ENCODE results near the gene HBZ. TPM values are rescaled to one million over a fixed set of nuclear protein-coding genes. Genes with fewer than 3 reads are reported as not detected.

The HBZ gene
- total and polyA plus RNA-seq, 9 of the 15 experiments (the other 6 are each of a cell fraction or from before 2014, with no cell fraction given) = 58.0 to 610 (median 113) TPM

DNA sequence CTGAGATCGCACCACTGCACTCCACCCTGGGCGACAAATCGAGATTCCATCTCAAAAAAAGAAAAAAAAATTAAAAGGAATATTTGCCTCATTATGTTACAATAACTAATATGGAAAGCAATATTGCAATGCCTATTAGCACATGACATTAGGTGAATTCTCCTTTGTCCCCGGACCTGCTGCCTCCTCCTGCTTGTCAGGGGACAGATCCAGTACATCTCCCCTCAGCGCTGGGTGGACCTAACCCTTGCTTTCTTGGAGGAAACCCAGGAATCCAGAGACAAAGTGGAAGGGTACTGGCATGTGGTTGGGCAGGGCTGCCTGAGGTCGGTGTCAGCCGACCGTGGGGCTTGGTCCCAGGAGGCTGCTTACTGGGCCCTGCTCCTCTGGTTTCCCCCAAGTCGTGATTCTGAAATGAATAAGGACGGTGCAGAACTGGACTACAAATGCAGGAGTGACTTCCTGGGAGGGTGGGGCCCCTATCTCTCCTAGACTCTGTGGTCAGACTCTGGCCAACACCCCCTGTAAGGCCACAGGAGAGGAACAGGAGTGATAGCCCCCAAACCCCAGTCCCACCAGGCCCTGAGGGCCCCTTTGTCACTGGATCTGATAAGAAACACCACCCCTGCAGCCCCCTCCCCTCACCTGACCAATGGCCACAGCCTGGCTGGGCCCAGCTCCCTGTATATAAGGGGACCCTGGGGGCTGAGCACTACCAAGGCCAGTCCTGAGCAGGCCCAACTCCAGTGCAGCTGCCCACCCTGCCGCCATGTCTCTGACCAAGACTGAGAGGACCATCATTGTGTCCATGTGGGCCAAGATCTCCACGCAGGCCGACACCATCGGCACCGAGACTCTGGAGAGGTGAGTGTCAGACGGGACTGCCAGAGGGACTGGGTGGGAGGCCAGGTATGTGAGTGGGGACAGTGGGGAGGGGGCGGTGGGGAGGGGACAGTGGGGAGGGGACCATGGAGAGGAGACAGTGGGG is at the start of gene HBZ (continued):
- TF ChIP-seq ZNF592 (IDR thresholded peaks at IDR 0.05) (peak; percentile 84), ZNF75A (CRISPR knock-in tag; IDR thresholded peaks at IDR 0.05) (no peak), PKNOX1 (IDR thresholded peaks at IDR 0.05) (no peak), TEAD2 (tag; IDR thresholded peaks at IDR 0.05) (no peak), RBBP5 (IDR thresholded peaks at IDR 0.05; ENCODE audit: borderline replicate concordance, insufficient read depth, low read length, poor library complexity, severe bottlenecking) (peak; percentile 43), ZFX (CRISPR knock-in tag; IDR thresholded peaks at IDR 0.05) (peak; percentile 4; the same call in 1 of the 2 replicates), SLC30A9 (CRISPR knock-in tag; IDR thresholded peaks at IDR 0.05) (no peak), CHCHD3 (CRISPR knock-in tag; IDR thresholded peaks at IDR 0.05) (no peak), PHF20 (IDR thresholded peaks at IDR 0.05; ENCODE audit: partially characterized antibody) (no peak), ZNF184 (CRISPR knock-in tag; IDR thresholded peaks at IDR 0.05) (no peak)
- TF ChIP-seq, protein P1, sequence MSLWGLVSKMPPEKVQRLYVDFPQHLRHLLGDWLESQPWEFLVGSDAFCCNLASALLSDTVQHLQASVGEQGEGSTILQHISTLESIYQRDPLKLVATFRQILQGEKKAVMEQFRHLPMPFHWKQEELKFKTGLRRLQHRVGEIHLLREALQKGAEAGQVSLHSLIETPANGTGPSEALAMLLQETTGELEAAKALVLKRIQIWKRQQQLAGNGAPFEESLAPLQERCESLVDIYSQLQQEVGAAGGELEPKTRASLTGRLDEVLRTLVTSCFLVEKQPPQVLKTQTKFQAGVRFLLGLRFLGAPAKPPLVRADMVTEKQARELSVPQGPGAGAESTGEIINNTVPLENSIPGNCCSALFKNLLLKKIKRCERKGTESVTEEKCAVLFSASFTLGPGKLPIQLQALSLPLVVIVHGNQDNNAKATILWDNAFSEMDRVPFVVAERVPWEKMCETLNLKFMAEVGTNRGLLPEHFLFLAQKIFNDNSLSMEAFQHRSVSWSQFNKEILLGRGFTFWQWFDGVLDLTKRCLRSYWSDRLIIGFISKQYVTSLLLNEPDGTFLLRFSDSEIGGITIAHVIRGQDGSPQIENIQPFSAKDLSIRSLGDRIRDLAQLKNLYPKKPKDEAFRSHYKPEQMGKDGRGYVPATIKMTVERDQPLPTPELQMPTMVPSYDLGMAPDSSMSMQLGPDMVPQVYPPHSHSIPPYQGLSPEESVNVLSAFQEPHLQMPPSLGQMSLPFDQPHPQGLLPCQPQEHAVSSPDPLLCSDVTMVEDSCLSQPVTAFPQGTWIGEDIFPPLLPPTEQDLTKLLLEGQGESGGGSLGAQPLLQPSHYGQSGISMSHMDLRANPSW (CRISPR knock-in tag; IDR thresholded peaks at IDR 0.05) = no peak
- TF ChIP-seq, protein P2, sequence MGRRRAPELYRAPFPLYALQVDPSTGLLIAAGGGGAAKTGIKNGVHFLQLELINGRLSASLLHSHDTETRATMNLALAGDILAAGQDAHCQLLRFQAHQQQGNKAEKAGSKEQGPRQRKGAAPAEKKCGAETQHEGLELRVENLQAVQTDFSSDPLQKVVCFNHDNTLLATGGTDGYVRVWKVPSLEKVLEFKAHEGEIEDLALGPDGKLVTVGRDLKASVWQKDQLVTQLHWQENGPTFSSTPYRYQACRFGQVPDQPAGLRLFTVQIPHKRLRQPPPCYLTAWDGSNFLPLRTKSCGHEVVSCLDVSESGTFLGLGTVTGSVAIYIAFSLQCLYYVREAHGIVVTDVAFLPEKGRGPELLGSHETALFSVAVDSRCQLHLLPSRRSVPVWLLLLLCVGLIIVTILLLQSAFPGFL (CRISPR knock-in tag; IDR thresholded peaks at IDR 0.05) = no peak
- TF ChIP-seq, protein P3, sequence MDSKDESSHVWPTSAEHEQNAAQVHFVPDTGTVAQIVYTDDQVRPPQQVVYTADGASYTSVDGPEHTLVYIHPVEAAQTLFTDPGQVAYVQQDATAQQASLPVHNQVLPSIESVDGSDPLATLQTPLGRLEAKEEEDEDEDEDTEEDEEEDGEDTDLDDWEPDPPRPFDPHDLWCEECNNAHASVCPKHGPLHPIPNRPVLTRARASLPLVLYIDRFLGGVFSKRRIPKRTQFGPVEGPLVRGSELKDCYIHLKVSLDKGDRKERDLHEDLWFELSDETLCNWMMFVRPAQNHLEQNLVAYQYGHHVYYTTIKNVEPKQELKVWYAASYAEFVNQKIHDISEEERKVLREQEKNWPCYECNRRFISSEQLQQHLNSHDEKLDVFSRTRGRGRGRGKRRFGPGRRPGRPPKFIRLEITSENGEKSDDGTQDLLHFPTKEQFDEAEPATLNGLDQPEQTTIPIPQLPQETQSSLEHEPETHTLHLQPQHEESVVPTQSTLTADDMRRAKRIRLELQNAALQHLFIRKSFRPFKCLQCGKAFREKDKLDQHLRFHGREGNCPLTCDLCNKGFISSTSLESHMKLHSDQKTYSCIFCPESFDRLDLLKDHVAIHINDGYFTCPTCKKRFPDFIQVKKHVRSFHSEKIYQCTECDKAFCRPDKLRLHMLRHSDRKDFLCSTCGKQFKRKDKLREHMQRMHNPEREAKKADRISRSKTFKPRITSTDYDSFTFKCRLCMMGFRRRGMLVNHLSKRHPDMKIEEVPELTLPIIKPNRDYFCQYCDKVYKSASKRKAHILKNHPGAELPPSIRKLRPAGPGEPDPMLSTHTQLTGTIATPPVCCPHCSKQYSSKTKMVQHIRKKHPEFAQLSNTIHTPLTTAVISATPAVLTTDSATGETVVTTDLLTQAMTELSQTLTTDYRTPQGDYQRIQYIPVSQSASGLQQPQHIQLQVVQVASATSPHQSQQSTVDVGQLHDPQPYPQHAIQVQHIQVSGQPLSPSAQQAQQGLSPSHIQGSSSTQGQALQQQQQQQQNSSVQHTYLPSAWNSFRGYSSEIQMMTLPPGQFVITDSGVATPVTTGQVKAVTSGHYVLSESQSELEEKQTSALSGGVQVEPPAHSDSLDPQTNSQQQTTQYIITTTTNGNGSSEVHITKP (IDR thresholded peaks at IDR 0.05; ENCODE audit: partially characterized antibody) = peak; percentile 18
